ENCODE data around the gene MEF2B.

The MEF2B gene

DNA sequence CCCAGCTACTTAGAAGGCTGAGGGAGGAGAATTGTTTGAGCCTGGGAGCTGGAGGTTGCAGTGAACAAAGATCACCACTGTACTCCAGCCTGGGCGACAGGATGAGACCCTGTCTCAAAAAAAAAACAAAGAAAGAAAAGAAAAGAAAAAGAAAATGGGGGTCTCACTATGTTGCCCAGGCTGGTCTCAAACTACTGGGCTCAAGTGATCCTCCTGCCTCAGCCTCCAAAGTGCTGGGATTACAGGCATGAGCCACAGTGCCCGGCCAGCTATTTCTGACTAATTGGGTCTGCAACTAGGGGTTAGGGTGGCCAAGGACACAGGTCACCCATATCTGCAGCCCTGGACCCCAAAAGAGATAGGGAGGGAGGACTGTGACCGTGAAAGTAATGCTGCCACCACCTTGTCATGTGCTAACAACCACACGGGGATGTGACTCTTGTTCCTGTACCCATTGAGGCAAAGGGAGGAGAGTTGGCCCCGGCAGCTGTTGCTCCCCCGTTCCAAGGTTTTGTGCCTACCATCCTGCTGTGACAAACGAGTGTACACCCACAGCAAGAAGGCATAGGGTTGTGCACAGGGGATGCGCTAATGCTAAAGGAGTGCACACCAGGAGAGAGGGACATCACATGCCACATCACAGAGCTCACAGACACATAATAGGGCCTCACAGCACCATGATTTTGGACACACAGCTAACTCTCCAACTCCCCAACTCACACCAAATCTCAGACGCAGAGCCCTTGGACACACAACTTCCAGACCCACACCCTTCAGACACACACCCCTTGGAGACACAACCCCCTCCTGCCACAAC is 619 bp downstream of the MEF2B start:
- peak overlapping the region in 1 of 2 donors; percentile 32 for H3K4me3 ChIP-seq (ENCODE audit: low read depth in 1 of 2, low read length in 2 of 2)
- H3K9me3 ChIP-seq (ENCODE audit: low read length), result no peaks in the 10 kb centered on the region
- no peak overlapping the region for H3K9ac ChIP-seq (ENCODE audit: low read length)
- H3K4me1 ChIP-seq (ENCODE audit: insufficient read depth, low read length), result peaks cover 7% of the 10 kb centered on the region
- H3K27me3 ChIP-seq (ENCODE audit: control insufficient read depth in 1 of 2, insufficient read depth in 2 of 2, low read length in 2 of 2), result peaks cover 0 to 13% of the 10 kb centered on the region in 2 donors
- no peaks in the 10 kb centered on the region for H3K36me3 ChIP-seq (ENCODE audit: insufficient read depth, low read length)
- H3K27ac ChIP-seq (ENCODE audit: low read depth, low read length), result no peak overlapping the region

DNA sequence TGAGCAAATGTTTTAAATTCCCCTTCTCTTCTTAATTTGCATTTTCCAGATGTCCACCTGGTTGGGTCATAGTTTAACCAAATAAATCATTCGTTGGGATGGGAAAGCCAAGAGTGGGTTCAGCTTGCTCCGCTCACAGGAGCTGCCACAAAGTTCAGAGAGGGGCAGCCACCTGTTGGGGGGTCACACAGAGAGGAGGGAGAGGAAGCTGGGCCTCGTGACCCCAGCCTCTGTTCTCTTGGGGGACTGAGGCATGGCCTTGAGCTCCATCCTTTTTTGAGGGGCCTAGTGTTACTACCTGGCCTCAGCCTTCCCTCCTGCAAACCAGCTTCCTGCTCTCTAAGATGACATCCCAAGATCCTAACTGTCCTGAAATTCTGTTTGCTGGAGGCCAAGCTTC is 2.5 kb downstream of the MEF2B start:
- Histone ChIP-seq H3K4me3 (ENCODE audit: low read depth in 1 of 2, low read length in 2 of 2) (no peak overlapping the region), H3K27ac (ENCODE audit: low read depth, low read length) (no peak overlapping the region), H3K4me1 (ENCODE audit: insufficient read depth, low read length) (peaks cover 7% of the 10 kb centered on the region), H3K9me3 (ENCODE audit: low read length) (no peaks in the 10 kb centered on the region), H3K9ac (ENCODE audit: low read length) (no peak overlapping the region), H3K36me3 (ENCODE audit: insufficient read depth, low read length) (no peaks in the 10 kb centered on the region), H3K27me3 (ENCODE audit: control insufficient read depth in 1 of 2, insufficient read depth in 2 of 2, low read length in 2 of 2) (peaks cover 0 to 13% of the 10 kb centered on the region in 2 donors)

DNA sequence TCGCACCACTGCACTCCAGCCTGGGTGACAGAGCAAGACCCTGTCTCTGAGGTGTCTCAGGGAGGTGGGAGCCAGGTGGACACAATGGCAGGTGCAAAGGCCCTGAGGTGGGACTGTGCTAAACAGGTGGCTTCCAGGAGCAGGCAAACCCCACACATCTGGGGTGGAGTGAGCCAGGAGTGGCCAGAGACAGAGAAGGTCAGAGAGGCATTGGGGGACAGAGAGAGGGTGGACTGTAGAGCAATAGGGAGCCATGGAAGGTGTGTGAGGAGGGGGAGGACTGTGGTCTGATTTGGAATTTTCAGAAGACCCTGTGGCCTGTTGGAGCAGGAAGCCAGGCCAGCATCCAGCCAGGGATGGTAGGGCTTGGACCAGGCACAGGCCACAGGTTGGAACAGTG is 4.7 kb downstream of the MEF2B start:
- Histone ChIP-seq H3K4me1 (ENCODE audit: insufficient read depth, low read length) (peaks cover 7% of the 10 kb centered on the region), H3K9ac (ENCODE audit: low read length) (no peak overlapping the region), H3K27ac (ENCODE audit: low read depth, low read length) (no peak overlapping the region), H3K9me3 (ENCODE audit: low read length) (no peaks in the 10 kb centered on the region), H3K36me3 (ENCODE audit: insufficient read depth, low read length) (no peaks in the 10 kb centered on the region), H3K4me3 (ENCODE audit: low read depth in 1 of 2, low read length in 2 of 2) (no peak overlapping the region), H3K27me3 (ENCODE audit: control insufficient read depth in 1 of 2, insufficient read depth in 2 of 2, low read length in 2 of 2) (peaks cover 0 to 9% of the 10 kb centered on the region in 2 donors)

DNA sequence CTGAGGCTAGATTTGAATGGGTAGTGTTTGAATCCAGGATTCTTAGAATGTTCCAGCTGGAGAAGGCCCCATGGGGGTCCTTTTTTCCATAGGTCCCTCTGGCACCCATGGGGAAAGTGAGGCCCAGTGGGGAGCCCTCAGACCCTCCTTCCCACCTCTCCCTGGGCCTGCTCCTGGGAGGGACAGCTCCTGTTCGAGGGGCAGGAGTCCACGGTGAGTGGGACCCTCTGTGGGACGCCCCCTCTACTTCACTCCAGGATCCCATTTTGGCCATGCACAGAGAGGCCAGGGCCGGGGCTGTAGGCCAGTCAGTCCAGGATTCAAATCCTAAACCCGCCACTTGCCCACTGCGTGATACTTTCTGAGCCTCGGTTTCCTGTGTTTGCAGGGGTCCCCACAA is 7.6 kb downstream of the MEF2B start:
- H3K4me1 ChIP-seq (ENCODE audit: insufficient read depth, low read length), result no peaks in the 10 kb centered on the region
- no peak overlapping the region for H3K27ac ChIP-seq (ENCODE audit: low read depth, low read length)
- H3K27me3 ChIP-seq (ENCODE audit: control insufficient read depth in 1 of 2, insufficient read depth in 2 of 2, low read length in 2 of 2), result peaks cover 0 to 3% of the 10 kb centered on the region in 2 donors
- H3K9me3 ChIP-seq (ENCODE audit: low read length), result no peaks in the 10 kb centered on the region
- no peak overlapping the region for H3K9ac ChIP-seq (ENCODE audit: low read length)
- H3K36me3 ChIP-seq (ENCODE audit: insufficient read depth, low read length), result no peaks in the 10 kb centered on the region
- no peak overlapping the region for H3K4me3 ChIP-seq (ENCODE audit: low read depth in 1 of 2, low read length in 2 of 2)

DNA sequence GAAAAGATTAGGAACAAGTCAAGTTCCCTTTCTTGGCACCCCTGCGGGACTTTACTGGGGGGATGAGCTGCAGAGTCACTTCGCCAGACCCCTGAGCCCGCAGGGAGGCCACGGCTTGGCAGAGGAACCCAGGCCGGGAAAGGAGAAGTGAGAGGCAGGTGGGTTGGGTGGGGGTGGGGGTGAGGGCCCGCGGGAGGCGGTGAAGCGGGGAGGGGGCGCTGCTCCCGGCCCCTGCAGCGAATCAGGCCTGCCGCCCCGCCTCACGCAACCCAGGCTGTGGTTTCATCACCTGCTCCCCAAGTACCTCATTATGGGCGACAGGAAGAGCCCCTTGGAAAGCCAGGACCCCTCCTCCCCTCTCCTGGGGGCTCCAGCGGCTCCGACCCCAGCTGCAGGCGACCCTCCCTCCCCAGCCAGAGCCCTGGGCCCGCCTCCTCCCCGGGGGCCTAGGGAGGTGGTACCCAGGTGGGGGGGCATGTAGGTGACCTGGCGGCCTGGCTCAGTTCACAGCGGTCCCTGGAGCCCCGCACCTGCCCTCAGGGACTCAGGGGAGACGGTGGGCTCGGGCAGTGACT is 9.5 kb downstream of the MEF2B start:
- Histone ChIP-seq H3K9ac (ENCODE audit: low read length) (no peak overlapping the region), H3K9me3 (ENCODE audit: low read length) (no peaks in the 10 kb centered on the region), H3K4me3 (ENCODE audit: low read depth in 1 of 2, low read length in 2 of 2) (no peak overlapping the region), H3K27ac (ENCODE audit: low read depth, low read length) (no peak overlapping the region), H3K27me3 (ENCODE audit: control insufficient read depth in 1 of 2, insufficient read depth in 2 of 2, low read length in 2 of 2) (peaks cover 0 to 2% of the 10 kb centered on the region in 2 donors), H3K4me1 (ENCODE audit: insufficient read depth, low read length) (no peaks in the 10 kb centered on the region), H3K36me3 (ENCODE audit: insufficient read depth, low read length) (no peaks in the 10 kb centered on the region)

DNA sequence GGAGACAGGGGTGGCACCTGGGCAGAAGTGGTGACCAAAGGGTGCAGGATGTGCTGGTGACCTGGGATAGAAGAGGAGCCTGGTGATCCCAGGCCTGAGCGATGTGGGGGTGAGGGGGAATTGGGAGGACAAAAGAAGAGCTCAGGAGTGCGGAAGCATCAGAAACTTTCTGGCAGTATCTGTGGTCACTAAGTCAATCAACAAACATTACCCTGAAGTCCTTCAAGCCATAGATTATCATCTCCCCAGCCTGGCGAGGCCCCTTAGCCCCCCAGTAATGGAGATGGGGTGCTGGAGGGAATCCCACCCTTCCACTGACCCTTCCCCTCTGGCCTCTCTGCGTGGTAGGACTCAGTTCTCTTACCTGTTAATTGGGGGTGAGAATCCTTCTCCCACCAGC is 10.5 kb downstream of the MEF2B start:
- H3K9ac ChIP-seq (ENCODE audit: low read length), result no peak overlapping the region
- no peaks in the 10 kb centered on the region for H3K36me3 ChIP-seq (ENCODE audit: insufficient read depth, low read length)
- H3K9me3 ChIP-seq (ENCODE audit: low read length), result no peaks in the 10 kb centered on the region
- no peak overlapping the region for H3K4me3 ChIP-seq (ENCODE audit: low read depth in 1 of 2, low read length in 2 of 2)
- no peaks in the 10 kb centered on the region for H3K27me3 ChIP-seq (ENCODE audit: control insufficient read depth in 1 of 2, insufficient read depth in 2 of 2, low read length in 2 of 2)
- H3K4me1 ChIP-seq (ENCODE audit: insufficient read depth, low read length), result no peaks in the 10 kb centered on the region
- no peak overlapping the region for H3K27ac ChIP-seq (ENCODE audit: low read depth, low read length)

DNA sequence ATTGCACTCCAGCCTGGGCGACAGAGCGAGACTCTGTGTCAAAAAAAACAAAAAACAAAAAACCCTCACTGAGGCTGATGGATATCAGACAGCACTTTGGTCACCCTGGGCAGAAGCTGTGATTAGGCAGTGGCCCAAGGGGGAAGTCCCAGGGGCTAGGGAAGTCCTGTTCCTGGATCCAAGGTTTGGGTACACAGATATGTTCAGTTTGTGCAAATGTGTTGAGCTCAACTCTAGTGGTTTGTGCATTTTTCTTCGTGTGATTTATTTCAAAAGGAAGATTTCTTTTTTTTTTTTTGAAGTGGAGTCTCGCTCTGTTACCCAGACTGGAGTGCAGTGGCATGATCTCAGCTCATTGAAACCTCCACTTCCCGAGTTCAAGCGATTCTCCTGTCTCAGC is 12.3 kb downstream of the MEF2B start:
- H3K9me3 ChIP-seq (ENCODE audit: low read length), result no peaks in the 10 kb centered on the region
- H3K36me3 ChIP-seq (ENCODE audit: insufficient read depth, low read length), result no peaks in the 10 kb centered on the region
- H3K4me3 ChIP-seq (ENCODE audit: low read depth in 1 of 2, low read length in 2 of 2), result no peak overlapping the region
- no peaks in the 10 kb centered on the region for H3K4me1 ChIP-seq (ENCODE audit: insufficient read depth, low read length)
- H3K27me3 ChIP-seq (ENCODE audit: control insufficient read depth in 1 of 2, insufficient read depth in 2 of 2, low read length in 2 of 2), result no peaks in the 10 kb centered on the region
- no peak overlapping the region for H3K27ac ChIP-seq (ENCODE audit: low read depth, low read length)
- H3K9ac ChIP-seq (ENCODE audit: low read length), result no peak overlapping the region

DNA sequence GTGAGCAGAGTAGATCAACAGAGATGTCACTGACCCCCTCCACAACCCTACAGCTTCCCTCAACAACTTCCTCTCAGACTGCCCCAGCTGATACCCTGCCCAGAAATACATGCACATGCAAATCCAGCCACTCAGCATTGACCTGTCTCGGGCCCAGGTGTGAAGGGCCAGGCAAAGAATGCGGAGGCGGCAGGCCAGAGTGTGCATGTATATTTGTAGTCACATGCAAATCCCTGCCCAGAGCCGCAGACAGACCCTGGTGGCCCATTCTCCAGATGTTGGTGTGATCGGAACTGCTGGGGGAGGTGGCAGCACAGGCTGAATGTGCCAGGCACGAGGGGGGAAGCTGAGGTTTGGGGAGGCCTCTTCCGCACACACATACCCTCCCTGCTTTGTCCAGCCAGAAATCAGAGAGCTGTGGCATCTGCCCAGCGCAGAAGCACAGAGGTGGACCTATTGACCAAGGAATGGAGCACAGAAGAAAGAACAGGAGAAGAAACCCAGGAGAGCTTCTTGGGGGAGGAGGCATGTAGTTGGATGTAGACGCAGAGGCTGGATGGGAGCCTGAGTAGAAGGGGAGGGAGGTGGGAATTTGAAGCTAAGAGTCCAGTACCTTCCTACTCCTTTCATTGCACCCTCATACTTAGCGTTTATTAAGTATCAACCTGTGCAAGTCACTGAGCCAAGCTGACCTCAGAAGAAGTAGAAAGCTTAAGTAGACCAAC is 14.4 kb downstream of the MEF2B start:
- H3K27ac ChIP-seq (ENCODE audit: low read depth, low read length), result no peak overlapping the region
- H3K4me1 ChIP-seq (ENCODE audit: insufficient read depth, low read length), result no peaks in the 10 kb centered on the region
- H3K4me3 ChIP-seq (ENCODE audit: low read depth in 1 of 2, low read length in 2 of 2), result no peak overlapping the region
- H3K9me3 ChIP-seq (ENCODE audit: low read length), result no peaks in the 10 kb centered on the region
- H3K9ac ChIP-seq (ENCODE audit: low read length), result no peak overlapping the region
- no peaks in the 10 kb centered on the region for H3K27me3 ChIP-seq (ENCODE audit: control insufficient read depth in 1 of 2, insufficient read depth in 2 of 2, low read length in 2 of 2)
- H3K36me3 ChIP-seq (ENCODE audit: insufficient read depth, low read length), result no peaks in the 10 kb centered on the region

DNA sequence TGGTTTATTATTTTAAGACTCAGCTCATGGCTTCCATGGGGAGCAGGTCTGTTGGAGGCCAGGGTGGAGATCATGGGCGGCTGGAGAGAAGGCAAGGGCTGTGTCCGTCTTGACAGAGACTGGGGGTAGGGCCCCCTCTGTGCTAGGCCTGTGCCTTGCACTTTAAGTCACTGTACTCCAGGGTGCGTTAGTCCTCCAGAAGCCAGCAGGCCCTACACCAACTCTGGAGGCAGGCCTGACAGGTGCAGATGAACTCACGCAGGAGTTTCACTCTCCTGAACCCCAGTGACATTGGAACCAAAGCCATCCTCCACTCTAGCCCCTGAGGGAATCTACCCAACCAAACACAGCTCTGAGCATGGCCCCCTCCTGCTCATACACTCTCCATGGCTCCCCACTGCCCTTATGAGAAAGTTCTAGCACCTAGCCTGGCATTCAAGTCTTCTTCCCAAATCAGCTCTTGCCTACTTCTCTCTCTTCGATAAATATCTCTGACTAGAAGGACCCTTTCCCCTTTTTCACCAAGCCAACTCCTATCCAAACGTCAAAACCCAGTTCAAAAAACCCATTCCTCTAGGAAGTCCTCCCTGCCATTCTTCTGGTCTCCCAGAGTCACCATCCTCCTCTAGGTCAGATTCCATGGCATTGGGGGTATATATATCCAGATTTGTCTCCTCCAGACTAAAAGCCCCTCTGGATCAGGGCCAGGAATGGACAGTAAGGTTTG is 15.1 kb downstream of the MEF2B start:
- no peaks in the 10 kb centered on the region for H3K4me1 ChIP-seq (ENCODE audit: insufficient read depth, low read length)
- no peaks in the 10 kb centered on the region for H3K9me3 ChIP-seq (ENCODE audit: low read length)
- no peak overlapping the region for H3K4me3 ChIP-seq (ENCODE audit: low read depth in 1 of 2, low read length in 2 of 2)
- H3K27me3 ChIP-seq (ENCODE audit: control insufficient read depth in 1 of 2, insufficient read depth in 2 of 2, low read length in 2 of 2), result no peaks in the 10 kb centered on the region
- no peak overlapping the region for H3K9ac ChIP-seq (ENCODE audit: low read length)
- H3K27ac ChIP-seq (ENCODE audit: low read depth, low read length), result no peak overlapping the region
- H3K36me3 ChIP-seq (ENCODE audit: insufficient read depth, low read length), result no peaks in the 10 kb centered on the region

DNA sequence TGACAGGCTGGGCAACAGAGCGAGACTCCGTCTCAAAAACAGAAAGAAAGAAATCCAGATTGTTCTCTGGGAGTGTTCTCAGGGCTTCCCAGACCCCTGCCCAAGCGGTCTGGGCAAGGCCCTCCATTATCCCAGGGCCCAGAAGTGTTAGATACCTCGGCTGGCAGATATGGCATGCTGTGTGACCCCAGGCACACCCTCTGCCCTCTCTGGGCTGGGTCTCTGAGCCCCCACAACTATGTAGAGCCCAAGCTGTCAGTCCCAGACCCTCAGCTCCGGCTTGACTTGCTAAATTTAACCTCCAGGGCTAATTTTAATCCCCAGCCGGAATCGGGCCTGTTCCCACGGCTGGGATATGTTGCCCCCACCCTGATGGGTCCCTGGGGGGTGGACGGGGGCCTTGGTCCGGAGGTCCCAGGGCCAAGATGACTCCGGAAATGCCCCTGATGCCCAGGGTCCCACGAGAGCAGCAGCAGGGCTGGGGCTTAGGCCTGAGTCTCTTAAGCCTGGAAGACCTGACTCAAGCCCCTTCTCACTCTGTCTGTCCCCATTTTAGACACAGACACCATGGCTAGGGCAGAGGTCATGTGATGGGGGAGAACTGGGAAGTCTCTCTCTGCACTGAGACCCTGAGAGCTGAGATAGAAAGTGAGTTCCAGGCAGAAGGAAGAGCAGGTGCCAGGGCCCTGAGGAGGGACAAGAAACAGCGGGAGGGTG is 17.2 kb downstream of the MEF2B start:
- no peaks in the 10 kb centered on the region for H3K4me1 ChIP-seq (ENCODE audit: insufficient read depth, low read length)
- no peaks in the 10 kb centered on the region for H3K9me3 ChIP-seq (ENCODE audit: low read length)
- H3K9ac ChIP-seq (ENCODE audit: low read length), result no peak overlapping the region
- no peak overlapping the region for H3K27ac ChIP-seq (ENCODE audit: low read depth, low read length)
- no peaks in the 10 kb centered on the region for H3K27me3 ChIP-seq (ENCODE audit: control insufficient read depth in 1 of 2, insufficient read depth in 2 of 2, low read length in 2 of 2)
- no peaks in the 10 kb centered on the region for H3K36me3 ChIP-seq (ENCODE audit: insufficient read depth, low read length)
- H3K4me3 ChIP-seq (ENCODE audit: low read depth in 1 of 2, low read length in 2 of 2), result no peak overlapping the region

DNA sequence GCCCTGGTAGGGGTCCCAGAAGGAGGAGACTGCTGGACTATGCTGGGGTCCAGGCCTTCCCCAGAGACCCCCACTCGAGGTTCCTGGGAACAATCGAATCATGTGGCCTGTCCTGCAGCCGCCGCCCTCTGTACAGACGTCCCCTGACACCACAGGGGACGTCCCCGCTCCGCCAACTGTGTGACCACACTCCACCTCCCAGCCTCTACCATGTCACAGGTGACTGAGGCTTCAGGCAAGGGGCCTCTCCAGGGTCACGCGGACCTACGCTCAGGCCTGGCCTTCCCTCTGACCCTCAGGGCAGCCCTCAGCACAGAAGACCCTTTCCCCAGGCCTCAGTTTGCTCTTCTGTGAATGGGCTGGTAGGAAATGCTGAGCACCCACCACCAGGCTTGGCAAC is 18.6 kb downstream of the MEF2B start:
- H3K4me3 ChIP-seq (ENCODE audit: low read depth in 1 of 2, low read length in 2 of 2), result no peak overlapping the region
- H3K36me3 ChIP-seq (ENCODE audit: insufficient read depth, low read length), result peaks cover 9% of the 10 kb centered on the region
- H3K9ac ChIP-seq (ENCODE audit: low read length), result no peak overlapping the region
- H3K9me3 ChIP-seq (ENCODE audit: low read length), result no peaks in the 10 kb centered on the region
- H3K27ac ChIP-seq (ENCODE audit: low read depth, low read length), result no peak overlapping the region
- H3K27me3 ChIP-seq (ENCODE audit: control insufficient read depth in 1 of 2, insufficient read depth in 2 of 2, low read length in 2 of 2), result no peaks in the 10 kb centered on the region
- H3K4me1 ChIP-seq (ENCODE audit: insufficient read depth, low read length), result no peaks in the 10 kb centered on the region

All from muscle layer of colon (tissue), 2 donors.